Epithelial cell of proximal tubule (primary cell): ENCODE results near the gene KCNH8. TPM values are rescaled to one million over a fixed set of nuclear protein-coding genes. Genes with fewer than 3 reads are reported as not detected.
A peak's percentile ranks its signal among the peaks of the same experiment; 100 is the strongest.

Experiments
- DNase-seq: peaks from one replicate; pipeline ENCODE4 v3.0.0-alpha.2; 2011; ENCODE audit warnings: low read depth
- H3K4me3 ChIP-seq: 2 replicates; pipeline ENCODE4 v1.5.1; 2011; ENCODE audit warnings: low read depth, mild to moderate bottlenecking, low read length
- CTCF ChIP-seq: conservative IDR thresholded peaks from 2 replicates; pipeline ENCODE4 v1.5.1; 2012; ENCODE audit warnings: low read depth, mild to moderate bottlenecking, low read length
- total RNA-seq: library from RNA; depleted of rRNA; stranded (reverse); fragments of >200 nt; gene quantifications from 2 replicates; pipeline ENCODE4 v1.2.3, GENCODE V29; 2015

The KCNH8 gene
- total RNA-seq, 1 donor from 2014 or later: 0.40 TPM

- no peak for TF ChIP-seq CTCF
These were observed 37.9 kb upstream of the KCNH8 start for GRCh38 chr3:19110335-19110895.

GRCh38 chr3:19114461-19114860 is 33.8 kb upstream of the KCNH8 start:
- DNase-seq: no peak
- no peak overlapping the region for H3K4me3 ChIP-seq
- no peak for TF ChIP-seq CTCF

More at GRCh38 chr3:19110335-19110895, 37.9 kb upstream of the KCNH8 start:
- no peak for DNase-seq
- no peak overlapping the region for H3K4me3 ChIP-seq

DNA sequence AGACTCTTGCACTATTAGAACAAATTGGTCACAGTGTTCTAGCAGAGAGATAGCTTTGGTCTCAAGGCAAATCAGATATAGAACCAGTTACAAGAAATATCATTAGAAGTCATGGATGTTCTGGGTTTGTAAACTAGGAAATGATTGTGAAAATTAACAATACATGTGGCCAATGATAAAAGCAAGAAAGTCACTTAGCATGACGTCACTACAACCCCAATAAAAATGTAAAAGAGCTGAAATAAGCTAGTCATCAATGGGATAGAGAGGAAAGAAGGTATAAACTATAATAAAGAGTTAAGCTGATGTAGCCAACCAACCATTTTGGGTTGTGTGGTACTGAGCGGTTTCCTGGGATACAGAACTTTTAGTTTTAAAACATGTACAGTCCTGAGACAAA is 32.1 kb upstream of the KCNH8 start:
- H3K4me3 ChIP-seq: no peak overlapping the region
- no peak for TF ChIP-seq CTCF
- no peak for DNase-seq

- no peak overlapping the region for H3K4me3 ChIP-seq
- TF ChIP-seq CTCF: no peak
- DNase-seq: no peak
These were observed 23.6 kb upstream of the KCNH8 start for GRCh38 chr3:19124752-19125151.

DNA sequence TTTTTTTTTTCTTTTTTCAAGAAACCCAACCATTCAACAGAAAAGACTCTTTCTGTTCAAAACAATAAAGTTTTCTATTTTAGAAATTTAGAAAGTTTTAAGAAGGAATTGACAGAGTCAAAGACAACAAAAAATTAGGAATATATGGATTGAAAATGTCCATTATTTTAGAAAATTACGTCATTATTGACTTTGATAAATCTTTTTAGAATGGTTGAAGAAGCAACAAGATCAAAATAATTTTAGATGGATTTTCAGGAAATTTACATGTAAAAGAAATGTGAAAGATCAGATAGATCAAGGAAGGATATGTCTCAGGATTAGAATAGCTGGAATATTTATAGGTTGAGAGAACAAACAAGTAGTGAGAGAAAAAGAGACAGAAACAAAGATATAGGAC is 8.4 kb upstream of the KCNH8 start:
- no peak for TF ChIP-seq CTCF
- no peak for DNase-seq
- H3K4me3 ChIP-seq: no peak overlapping the region

GRCh38 chr3:19146685-19147650 is 1.3 kb upstream of the KCNH8 start:
- H3K4me3 ChIP-seq: peak overlapping the region; percentile 64
- TF ChIP-seq CTCF: peak; percentile 48
- DNase-seq: no peak

GRCh38 chr3:19148768-19149091 is 420 bp downstream of the KCNH8 start:
- no peak overlapping the region for H3K4me3 ChIP-seq
- DNase-seq: no peak
- TF ChIP-seq CTCF: no peak
